Mucosa of stomach (tissue), 1 donor: ENCODE data around the gene RNF20.

ENCODE experiments used
- H3K27me3 ChIP-seq: one replicate; pipeline ENCODE4 v1.7.0; 2013; ENCODE audit warnings: mild to moderate bottlenecking, low read length; ENCODE audit not compliant: control insufficient read depth, insufficient read depth
- H3K36me3 ChIP-seq: one replicate; pipeline ENCODE4 v1.7.0; 2013; ENCODE audit warnings: low read length; ENCODE audit not compliant: control insufficient read depth, insufficient read depth
- H3K4me1 ChIP-seq: one replicate; pipeline ENCODE4 v1.7.0; 2013; ENCODE audit warnings: mild to moderate bottlenecking, low read length; ENCODE audit not compliant: control insufficient read depth, insufficient read depth
- H3K4me3 ChIP-seq: one replicate; pipeline ENCODE4 v1.7.0; 2013; ENCODE audit warnings: low read length
- H3K9ac ChIP-seq: one replicate; pipeline ENCODE4 v1.7.0; 2013; ENCODE audit warnings: mild to moderate bottlenecking, low read length, moderate library complexity
- H3K9me3 ChIP-seq: one replicate; pipeline ENCODE4 v1.7.0; 2013; ENCODE audit warnings: mild to moderate bottlenecking, low read length, moderate library complexity; ENCODE audit not compliant: control insufficient read depth
- donor health status: Pancreatic carcinoma.

The RNF20 gene

GRCh38 chr9:101601904-101602765 is 68.5 kb downstream of the RNF20 start:
- H3K27me3 ChIP-seq, result no peaks in the 10 kb centered on the region
- H3K4me1 ChIP-seq, result no peaks in the 10 kb centered on the region
- no peaks in the 10 kb centered on the region for H3K9me3 ChIP-seq
- H3K36me3 ChIP-seq, result no peaks in the 10 kb centered on the region
- no peak overlapping the region for H3K4me3 ChIP-seq
- no peak overlapping the region for H3K9ac ChIP-seq

- Histone ChIP-seq H3K4me3 (no peak overlapping the region), H3K4me1 (no peaks in the 10 kb centered on the region), H3K9ac (no peak overlapping the region), H3K36me3 (no peaks in the 10 kb centered on the region), H3K27me3 (no peaks in the 10 kb centered on the region), H3K9me3 (no peaks in the 10 kb centered on the region)
Measured at GRCh38 chr9:101604296-101604695, 70.6 kb downstream of the RNF20 start.

- Histone ChIP-seq H3K27me3 (no peaks in the 10 kb centered on the region), H3K9ac (no peak overlapping the region), H3K4me3 (no peak overlapping the region), H3K36me3 (no peaks in the 10 kb centered on the region), H3K4me1 (no peaks in the 10 kb centered on the region), H3K9me3 (no peaks in the 10 kb centered on the region)
Measured at GRCh38 chr9:101605547-101605946, 71.9 kb downstream of the RNF20 start.
